NCI-H446 treated with DMSO at 0.1 percent for 48 hours (cell line): ENCODE data around the gene R3HDM1.
A peak's percentile ranks its signal among the peaks of the same experiment; 100 is the strongest.
"Not testable (repeated sequence)": the region's sequence is repeated elsewhere in the genome, so short reads cannot be mapped to it uniquely, and the experiment has no call there.

Experiments used
- DNase-seq: peaks from one replicate; lab custom pipeline; 2025; lab: John Stamatoyannopoulos, UW

Gene R3HDM1

DNA sequence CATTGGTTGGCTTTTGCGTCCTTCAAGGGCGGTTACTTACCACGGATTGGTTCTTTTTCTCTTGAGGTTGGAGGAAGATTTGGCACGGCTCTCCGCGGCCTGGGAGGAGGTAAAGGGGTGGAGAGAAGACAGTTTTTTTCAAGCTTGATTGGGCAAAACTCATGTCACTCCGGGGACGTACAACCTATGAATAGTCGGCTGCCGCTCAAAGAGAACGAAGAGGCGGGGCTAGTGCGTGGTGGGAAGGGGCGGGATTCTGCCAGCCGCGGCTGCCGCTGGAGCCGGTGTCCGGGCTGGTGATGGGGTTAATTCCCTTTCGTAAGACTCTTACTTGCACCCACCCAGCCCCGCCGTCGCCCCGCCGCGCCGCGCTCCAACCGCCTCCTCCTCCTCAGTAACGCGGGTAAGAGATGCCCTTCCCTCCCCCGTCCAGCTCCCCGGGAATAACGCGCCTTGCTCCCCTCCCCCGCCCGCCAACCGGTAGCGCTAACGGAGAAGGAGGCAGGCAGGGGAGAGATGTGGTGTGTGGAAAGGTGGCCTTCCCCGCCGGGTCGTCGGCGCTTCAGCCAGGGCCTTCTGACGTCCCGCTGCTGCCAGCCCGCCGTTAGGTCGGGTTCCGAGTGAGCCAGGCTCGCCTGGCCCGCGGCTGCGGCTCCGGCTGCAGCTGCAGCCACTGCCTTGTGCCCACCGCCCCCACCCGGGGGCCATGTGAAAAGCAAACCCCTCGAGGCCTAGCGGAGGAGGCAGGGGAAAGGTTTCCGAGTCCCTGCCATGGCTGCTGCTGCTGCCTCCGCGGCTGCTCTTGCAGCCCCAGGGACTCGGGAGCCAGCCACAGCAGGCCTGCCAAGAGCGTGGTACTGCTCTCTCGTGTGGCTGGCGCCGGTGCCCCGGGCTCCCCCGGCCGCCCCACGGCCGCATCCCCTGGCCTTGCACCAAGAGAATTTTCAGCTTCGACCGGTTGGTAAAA, at the start of gene R3HDM1:
Gene R3HDM1 (plus strand): TSS at position 254 of the 967 bp plus-strand sequence. CDS start 73,362 bp downstream, outside the sequence.
- DNase-seq: peak; percentile 100

DNA sequence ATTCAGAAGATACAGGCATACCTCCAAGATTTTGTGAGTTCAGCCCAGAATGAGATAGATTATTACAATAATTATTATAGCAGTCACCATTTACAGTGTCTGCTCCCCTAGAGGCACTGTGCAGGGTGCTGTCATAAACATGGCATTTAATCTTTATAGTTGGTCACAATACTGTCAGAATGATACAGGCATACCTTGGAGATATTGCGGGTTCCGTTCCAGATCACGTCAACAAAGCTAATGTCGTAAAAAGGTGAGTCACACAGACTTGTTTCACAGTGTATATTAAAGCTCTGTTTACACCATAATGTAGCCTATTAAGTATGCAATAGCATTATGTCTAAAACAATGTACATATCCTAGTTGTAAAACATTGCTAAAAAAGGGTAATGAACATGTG, 45.8 kb upstream of the R3HDM1 start:
- no peak for DNase-seq

DNA sequence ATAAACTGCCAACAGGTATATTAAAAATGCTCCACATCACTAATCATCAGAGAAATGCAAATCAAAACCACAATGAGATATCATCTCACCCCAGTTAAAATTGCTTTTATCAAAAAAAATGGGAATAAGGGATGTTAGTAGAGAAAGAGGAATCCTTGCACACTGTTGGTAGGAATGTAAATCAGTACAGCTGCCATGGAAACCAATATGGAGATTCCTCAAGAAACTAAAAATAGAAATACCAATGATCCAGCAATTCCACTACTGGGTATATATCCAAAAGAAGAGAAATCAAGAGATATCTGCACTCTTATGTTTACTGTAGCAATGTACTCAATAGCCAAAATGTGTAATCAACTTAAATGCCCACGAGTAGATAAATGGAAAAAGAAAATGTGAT, 40.9 kb upstream of the R3HDM1 start:
- no peak for DNase-seq

DNA sequence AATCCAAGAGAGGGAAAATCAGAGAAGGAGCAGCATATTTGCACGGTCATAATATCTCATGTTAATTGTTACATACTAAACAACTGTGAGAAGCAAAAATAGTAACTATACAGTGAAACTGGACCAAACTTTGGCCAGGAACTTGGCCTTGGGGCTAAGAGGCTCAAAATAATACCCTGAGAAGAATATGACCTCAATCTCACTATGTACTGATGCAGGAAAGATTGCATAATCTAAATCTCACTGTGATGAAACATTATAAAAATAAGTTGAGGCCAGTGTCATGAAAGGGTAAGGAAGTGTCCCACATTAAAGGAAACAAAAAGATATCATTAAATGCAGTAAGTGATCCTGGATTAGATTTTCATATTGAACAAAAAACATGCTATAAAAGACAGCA, 36.8 kb upstream of the R3HDM1 start:
- DNase-seq: no peak

DNA sequence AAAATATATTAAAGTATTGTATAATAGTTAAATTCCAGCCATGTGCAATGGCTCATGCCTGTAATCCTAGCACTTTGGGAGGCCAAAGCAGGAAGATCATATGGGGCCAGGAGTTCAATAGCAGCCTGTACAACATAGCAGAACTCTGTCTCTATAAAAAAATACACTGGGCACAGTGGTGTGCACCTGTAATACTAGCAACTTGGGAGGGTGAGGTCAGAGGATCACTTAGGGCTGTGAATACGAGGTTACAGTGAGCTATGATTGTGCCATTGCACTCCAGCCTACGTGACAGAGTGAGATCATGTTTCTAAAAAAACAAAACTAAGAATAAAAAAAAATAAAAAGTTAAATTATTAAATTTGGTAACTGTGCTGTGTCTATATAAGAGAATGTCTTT, 36.4 kb upstream of the R3HDM1 start:
- DNase-seq: no peak

DNA sequence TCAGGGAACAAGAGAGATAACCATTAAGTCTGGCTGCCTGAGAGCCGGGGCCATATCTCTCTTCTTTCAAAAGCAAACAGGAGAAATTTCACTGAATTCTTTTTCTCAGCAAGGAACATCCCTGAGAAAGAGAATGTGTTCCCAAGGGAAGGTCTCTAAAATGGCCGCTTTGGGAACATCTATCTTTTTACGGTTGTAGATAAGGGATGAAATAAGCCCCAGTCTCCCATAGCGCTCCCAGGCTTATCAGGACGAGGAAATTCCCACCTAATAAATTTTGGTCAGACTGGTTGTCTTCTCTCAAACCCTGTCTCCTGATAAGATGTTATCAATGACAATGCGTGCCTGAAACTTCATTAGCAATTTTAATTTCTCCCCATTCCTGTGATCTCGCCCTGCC, 32.7 kb upstream of the R3HDM1 start:
- not testable (repeated sequence) for DNase-seq

DNA sequence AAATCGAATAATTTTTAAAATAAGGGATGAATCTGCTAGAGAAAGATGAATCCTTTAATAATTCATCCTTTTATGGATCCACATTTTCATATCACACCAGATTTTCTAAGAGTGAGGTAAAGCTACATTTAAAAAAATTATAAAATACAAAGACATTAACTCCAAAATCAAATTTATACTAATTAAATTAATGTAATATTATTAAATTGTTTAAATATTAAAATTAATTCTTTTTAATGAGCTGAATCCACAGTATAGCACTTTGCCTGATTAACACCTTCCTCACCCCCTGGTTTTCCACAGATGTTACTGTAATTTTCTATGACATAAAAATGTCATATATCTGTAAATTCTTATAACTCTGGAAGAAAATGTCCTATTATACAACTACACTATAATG, 26.5 kb upstream of the R3HDM1 start:
- no peak for DNase-seq

DNA sequence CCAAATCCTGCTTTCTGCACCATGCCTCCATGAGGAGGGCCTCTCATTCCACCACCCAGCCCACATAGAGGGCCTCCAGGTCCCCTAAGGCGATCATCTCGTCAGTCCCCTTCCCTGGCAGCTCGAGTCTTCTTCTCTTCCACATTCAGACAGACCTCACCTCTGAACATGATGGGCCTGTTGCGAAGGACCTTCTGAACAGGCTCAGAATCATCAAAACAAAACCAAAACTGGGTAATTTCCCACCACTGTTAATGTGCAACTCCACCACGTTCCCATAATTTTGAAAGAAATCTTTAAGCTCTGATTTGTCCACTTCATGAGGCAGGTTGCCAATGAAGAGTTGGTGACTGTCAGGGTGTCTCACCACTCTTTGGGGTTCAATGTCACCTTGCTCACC, 20.7 kb upstream of the R3HDM1 start:
- DNase-seq: no peak

DNA sequence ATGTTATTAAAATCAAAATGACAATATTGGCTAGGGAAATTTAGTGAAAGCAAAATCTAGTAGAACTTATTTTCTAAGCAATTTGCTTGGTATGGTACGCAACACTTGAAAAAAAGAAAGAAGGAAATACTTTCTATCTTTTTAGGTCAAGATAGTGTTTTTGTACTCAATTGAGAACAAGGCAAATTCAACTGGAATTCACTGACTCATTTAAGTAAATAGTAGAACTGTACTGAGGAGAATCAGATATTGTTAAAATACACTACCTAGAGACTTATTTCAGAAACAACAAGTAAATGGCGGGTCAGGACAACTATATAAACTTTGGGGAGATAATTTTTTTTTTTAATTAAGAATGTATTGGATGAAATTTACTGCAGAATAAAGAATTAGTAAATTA, 19.2 kb upstream of the R3HDM1 start:
- DNase-seq: no peak

DNA sequence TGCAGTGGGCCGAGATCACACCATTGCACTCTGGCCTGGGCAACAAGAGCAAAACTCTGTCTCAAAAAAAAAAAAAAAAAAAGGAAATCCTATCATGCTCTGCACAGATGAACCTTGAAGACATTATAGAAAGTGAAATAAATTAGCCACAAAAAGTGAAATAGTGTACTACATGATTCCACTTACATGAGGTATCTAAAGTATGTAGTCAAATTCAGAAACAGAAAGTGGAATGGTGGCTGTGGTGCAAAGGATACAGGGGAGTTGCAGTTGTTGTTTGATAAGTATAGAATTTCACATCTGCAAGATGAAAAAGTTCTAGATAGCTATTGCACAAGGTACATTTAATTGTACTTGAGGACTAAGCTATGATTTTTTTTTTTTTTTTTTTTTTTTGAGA, 5.5 kb upstream of the R3HDM1 start:
- DNase-seq: no peak

DNA sequence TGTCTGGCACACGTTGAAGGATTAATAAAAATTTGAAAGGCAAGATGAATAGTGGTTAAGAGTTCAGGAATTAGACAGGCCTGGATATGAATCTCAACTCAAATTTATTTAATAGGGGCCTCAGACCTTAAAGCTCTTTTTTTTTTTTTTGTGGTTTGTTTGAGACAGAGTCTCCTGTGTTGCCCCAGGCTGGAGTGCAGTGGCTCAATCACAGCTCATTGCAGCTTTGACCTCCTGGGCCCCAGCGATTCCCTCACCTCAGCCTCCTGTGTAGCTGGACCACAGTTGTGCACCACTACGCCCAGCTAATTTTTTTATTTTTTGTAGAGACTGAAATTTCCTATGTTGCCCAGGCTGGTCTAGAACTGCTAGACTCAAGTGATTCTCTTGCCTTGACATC, 3.3 kb upstream of the R3HDM1 start:
- no peak for DNase-seq

DNA sequence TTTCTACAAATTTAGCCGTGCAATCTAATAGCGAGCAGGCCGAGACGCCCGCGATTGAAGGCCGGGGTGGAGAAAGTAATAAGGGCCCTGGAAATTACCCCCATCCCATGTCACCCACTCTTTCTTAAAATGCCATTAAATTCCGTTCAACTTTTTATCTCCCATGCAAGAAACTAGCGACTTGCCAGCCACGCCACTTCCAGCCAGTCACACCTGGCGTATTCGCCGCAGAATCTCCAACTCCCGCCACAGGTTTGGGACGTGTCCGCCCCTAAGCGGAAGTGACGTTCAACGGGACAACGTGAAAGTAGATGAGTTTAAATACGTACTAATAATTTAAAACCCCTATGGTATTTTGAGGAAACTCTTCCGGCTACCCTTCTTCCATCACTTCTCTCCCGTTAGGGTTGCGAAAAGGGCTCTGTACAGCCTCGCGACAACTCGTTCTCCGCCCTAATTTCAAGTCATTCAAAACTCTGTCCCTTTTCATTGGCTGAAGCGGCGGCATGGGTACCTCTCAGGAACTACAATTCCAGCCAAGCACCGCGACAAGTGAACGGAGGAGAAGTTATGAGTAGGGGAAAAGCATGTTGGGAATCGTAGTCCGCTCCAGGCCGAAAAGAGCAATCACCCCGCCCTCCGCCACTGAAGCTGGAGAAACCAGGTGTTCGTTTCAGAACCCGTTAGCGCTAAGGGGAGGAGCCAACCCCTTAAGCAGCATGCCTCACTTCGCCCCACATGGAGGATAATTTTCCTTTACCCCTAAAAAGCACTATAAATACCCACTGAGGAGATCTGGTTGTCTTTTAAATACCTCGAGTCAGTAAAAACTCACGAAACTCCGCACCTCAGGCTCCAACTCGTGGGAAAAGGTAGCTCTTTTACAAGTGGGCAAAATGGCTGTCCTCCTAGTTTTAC, 712 bp upstream of the R3HDM1 start, which contains the start of gene ZRANB3:
Gene ZRANB3 (minus strand): TSS at position 906 of the 918 bp plus-strand sequence.
- DNase-seq: peak; percentile 98

DNA sequence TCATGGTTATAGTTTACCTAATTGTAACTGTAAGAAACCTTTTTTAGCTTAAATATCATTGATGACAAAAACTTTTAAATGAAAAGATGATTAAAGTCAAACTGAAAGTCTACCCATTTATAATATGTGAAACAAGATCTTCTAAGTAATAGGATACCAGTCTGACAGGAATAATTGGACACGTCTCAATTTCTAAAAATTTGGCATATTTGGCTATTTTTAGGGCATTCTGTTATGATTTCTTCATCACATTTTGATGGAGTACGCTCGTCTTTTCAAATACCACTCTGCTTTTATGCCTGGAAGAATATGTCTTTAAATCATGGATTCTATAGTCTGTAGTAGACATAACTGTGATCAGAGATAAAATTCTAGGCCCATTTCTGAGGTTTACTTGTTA, 1.3 kb downstream of the R3HDM1 start:
- DNase-seq: no peak

DNA sequence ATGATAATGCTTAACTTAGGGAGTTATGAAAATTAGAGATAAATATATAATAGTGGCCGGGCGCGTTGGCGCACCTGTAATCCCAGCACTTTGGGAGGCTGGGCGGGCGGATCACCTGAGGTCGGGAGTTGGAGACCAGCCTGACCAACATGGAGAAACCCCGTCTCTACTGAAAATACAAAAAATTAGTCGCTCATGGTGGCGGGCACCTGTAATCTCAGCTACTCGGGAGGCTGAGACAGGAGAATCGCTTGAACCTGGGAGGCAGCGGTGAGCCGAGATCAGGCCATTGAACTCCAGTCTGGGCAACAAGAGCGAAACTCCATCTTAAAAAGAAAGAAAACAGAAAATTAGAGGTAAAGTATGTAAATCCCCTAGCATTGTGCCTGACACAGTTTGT, 2.3 kb downstream of the R3HDM1 start:
- not testable (repeated sequence) for DNase-seq

DNA sequence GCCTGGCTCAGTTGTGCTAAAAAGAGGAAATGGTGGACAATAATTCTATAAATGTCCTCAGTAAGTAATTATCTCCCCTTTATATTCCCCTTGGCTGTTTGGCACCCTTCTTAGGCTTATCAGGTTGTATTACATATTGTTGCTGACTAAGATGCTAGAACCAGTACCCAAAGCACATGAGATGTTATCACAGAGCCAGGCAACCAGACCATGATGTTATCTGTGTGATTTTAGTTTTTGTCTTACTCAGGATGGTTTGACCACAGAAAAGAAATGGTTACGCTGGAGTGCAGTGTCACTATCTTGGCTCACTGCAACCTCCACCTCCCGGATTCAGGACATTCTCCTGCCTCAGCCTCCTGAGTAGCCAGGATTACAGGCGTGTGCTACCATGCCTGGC, 15.2 kb downstream of the R3HDM1 start:
- DNase-seq: no peak

DNA sequence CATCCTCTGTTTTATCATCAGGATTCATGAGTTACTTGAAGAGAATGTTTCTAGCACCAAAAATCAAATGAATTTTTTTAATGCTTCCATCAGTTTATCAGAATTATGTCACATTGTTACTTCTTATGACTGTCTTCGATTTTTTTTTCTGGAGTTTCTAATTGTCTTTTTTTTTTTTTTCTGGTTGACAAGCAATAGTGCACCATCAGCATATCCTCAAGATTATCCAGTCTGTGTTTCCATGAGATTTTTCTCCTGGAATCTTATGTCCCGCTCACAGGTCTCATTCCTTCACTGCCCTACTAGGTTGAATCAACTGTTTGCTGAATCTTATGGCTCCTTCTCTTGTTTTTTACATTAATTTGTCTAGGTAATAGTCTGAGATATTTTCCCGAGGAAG, 16.0 kb downstream of the R3HDM1 start:
- DNase-seq: no peak

DNA sequence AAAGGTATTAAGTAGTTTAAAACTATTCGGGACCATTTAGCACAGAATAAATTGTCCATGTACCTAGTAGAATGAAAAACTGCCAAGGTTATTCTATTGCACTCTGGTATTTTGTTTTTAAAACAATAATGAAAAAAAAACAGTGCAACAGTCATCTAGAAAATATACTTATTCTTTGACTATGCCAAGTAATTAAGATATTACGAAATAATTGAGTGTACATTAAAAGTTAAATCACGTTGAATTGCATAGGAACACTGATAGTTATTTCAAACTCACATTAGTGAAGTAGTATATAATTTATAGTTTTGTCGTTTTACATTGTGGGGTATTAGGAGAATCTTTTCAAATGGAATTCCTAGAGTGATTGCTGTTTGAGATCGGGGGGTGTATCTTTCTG, 20.1 kb downstream of the R3HDM1 start:
- DNase-seq: no peak

DNA sequence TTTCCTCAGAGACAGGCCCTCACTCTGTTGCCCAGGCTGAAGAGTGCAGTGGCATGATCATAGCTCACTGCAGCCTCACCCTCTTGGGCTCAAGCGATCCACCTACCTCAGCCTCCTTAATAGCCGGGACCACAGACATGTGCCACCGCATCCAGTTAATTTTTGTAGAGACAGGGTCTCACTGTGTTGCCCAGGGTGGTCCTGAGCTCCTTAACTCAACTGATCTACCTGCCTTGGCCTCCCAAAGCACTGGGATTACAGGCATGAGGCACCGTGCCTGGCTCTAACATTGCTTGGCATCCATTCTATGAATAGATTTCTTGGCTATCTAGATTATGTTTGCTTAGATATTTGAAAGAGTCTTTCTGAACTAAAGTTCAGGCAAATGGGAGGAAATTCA, 21.6 kb downstream of the R3HDM1 start:
- no peak for DNase-seq

DNA sequence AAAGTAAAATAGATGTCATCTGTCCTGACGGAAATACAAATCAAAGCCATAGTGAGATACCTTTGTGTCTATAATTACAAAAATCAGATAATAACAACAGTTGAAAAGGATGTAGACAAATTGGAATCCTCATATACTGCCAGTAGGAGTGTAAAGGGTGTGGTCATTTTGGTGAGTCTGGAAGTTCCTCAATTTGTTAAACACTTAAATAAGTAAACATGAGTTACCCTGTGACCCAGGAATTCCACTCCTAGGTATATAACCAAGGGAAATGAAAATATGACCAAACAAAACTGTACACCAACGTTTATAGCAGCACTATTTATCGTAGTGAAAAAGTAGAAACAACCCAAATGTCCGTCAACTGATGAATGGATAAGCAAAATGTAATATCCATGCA, 24.0 kb downstream of the R3HDM1 start:
- no peak for DNase-seq

DNA sequence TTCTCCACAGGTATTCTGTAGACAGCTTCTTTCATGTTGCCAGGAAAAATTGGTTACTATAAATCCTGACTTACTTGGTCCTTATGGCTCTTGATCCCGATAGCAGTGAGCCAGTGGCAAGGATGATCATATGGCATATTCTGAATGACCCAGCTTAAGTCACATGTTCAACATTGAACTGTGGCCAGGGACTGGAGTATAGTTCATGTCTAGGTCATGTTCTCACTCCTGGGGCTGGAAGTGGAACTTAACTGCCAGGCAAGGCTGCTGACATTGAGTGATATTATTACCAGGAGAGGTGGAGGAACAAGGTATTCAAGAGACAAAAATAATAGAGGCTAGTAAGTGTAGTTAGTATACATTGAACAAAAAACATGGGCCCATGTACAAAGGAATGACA, 26.2 kb downstream of the R3HDM1 start:
- no peak for DNase-seq

DNA sequence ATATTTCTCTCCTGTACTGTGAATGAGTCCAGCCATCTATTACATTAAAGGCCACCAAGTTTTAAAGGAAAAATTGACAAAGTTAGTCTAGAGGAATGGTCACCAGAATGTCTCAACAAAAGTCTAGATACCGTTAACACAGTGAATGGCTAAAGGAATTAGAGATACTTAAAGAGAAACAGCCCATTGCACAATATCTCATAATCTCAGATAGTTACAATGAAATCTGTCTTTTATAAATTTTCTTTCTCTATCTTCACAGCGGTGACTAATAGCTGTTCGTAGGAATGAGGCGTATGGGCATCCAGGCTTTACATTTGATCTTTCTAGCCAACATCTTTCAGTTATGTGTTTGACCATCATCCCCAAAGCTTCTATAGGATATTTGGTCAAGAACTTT, 30.6 kb downstream of the R3HDM1 start:
- no peak for DNase-seq

DNA sequence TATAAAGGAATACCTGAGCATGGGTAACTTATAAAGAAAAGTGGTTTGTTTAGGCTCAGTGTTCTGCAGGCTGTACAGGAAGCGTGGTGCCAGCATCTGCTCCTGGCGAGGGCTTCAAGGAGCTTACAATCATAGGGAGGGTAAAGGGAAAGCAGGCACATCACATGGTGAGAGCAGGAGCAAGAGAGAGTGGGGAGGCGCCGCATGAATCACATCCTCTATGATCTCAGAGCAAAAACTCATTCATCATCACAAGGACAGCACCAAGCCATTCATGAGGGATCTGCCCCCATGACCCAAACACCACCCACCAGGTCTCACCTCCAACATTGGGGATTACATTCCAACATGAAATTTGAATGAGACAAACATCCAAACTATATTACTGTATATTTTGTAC, 32.5 kb downstream of the R3HDM1 start:
- no peak for DNase-seq

DNA sequence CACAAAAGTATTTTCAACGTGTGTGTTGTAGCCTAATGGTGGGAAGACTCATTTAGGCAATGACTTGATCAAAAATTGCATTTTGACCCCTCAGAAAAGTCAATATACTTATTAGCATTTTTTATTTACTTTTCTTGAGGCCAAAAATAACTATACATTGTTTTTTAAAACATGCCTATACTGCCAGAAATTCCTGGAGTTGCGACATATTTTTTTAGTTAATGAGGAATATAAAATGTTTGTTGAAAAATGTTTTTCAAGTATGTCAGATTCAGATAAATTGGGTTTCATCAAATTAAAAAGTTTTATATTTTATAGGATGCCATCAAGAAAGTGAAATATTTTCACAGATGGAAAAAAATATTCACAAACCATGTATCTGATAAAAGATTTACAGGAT, 39.6 kb downstream of the R3HDM1 start:
- no peak for DNase-seq
